ENCODE measurements around the gene SEMA3E. TPM values are rescaled to one million over a fixed set of nuclear protein-coding genes. Genes with fewer than 3 reads are reported as not detected.
A peak's percentile ranks its signal among the peaks of the same experiment; 100 is the strongest.
"Not testable (repeated sequence)": the region's sequence is repeated elsewhere in the genome, so short reads cannot be mapped to it uniquely, and the experiment has no call there.

The SEMA3E gene
- total and polyA plus RNA-seq, 2 donors, result 1.8 to 3.1 TPM

DNA sequence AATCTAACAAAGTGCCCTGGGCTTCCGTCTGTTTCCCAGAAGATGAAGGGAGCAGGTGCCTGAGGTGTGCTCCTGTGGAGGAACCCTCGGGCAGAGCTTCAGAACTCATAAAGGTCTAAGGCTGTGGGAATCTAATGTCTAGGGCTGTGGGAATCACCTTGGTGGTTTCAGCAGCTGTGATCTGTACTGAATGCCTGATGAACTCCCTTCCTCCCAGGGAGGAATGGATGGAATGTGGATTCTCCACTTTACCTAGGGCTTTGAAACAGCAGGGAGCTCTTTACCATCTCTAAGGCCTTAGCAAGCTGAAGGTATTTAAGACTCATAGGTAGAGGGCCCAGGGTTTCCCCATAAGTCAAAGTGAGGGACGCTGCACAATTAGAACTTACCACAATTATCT lies 36.0 kb upstream of the SEMA3E start:
- H3K27ac ChIP-seq (ENCODE audit: low read depth in 1 of 2, low read length in 1 of 2), result no peak overlapping the region
- WGBS, result 70% methylated on average over 3 of the region's 3 CpGs
- no peaks in the 10 kb centered on the region for H3K9me3 ChIP-seq (ENCODE audit: control insufficient read depth in 2 of 2, insufficient read depth in 1 of 2, low read length in 1 of 2)
- no peaks in the 10 kb centered on the region for H3K36me3 ChIP-seq (ENCODE audit: control insufficient read depth in 2 of 2, insufficient read depth in 2 of 2, low read length in 1 of 2)
- no peaks in the 10 kb centered on the region for H3K4me1 ChIP-seq (ENCODE audit: control insufficient read depth in 2 of 2, insufficient read depth in 2 of 2, low read length in 2 of 2)
- no peaks in the 10 kb centered on the region for H3K27me3 ChIP-seq (ENCODE audit: control insufficient read depth in 2 of 2, insufficient read depth in 1 of 2, low read length in 1 of 2)
- DNase-seq (ENCODE audit: low read depth in 6 of 9, low spot score in 9 of 9), result no peak
- H3K4me3 ChIP-seq (ENCODE audit: low read length in 2 of 2), result no peak overlapping the region

DNA sequence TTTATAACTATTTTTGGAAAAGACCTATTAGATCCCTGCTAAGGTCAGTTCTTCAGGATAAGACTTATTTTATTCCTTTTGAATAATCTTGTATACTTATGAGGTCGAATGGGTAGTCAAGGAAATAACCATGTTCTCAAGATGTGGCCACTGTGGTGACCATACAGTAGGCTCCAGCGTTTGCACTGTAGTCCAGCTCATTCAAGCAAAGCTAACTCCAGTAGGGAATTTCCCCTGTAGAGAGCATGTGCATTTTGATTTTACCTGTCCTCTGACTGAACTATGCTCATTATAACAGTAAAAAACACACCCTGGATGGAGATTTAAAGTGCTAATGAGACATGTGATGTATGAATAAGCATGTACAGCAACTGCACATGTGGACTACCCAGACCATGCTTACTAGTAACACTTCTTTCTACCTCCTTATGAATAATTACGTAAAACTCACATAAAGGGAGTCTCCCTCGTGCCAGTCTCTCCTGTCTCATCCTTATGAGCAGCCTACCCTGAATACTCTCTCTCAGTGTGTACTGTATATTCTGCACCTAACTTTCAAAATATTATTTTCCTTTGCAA lies 32.4 kb upstream of the SEMA3E start:
- 77% methylated on average over 4 of the region's 4 CpGs for WGBS
- no peak overlapping the region for H3K4me3 ChIP-seq (ENCODE audit: low read length in 2 of 2)
- no peak for DNase-seq (ENCODE audit: low read depth in 6 of 9, low spot score in 9 of 9)
- H3K36me3 ChIP-seq (ENCODE audit: control insufficient read depth in 2 of 2, insufficient read depth in 2 of 2, low read length in 1 of 2), result no peaks in the 10 kb centered on the region
- H3K27me3 ChIP-seq (ENCODE audit: control insufficient read depth in 2 of 2, insufficient read depth in 1 of 2, low read length in 1 of 2), result no peaks in the 10 kb centered on the region
- H3K27ac ChIP-seq (ENCODE audit: low read depth in 1 of 2, low read length in 1 of 2), result no peak overlapping the region
- H3K9me3 ChIP-seq (ENCODE audit: control insufficient read depth in 2 of 2, insufficient read depth in 1 of 2, low read length in 1 of 2), result no peaks in the 10 kb centered on the region
- no peaks in the 10 kb centered on the region for H3K4me1 ChIP-seq (ENCODE audit: control insufficient read depth in 2 of 2, insufficient read depth in 2 of 2, low read length in 2 of 2)

DNA sequence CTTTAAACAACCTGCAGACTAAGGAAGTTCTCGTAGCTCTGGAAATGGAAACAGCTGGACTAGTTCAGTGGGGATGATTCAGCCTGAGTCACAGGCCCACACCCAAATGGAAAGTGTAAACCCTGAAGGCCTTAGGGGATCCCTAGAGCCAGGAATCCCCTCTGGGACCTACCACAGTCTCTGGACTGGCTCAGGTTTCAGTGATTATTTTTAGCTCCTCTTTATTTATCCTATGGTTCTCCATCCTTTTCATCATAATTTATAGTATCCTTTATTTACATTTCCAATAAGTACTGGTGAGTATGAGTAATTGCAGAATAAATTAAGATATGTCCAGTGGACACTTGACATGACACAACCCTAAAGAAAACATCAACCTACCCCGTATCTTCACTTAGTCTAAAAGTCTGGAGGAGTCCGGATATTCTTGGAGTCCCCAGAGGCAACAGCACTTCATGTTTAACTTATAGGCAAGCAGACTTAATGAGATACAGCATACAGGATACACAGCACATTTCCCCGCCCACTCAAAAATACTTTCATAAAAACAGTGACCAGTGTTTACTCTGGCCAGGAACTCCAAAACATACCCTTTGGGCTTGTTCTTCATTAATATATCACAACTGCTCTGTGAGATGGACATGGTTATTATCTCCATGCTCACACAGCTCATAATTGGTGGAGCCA lies 28.4 kb upstream of the SEMA3E start:
- no peaks in the 10 kb centered on the region for H3K4me1 ChIP-seq (ENCODE audit: control insufficient read depth in 2 of 2, insufficient read depth in 2 of 2, low read length in 2 of 2)
- H3K36me3 ChIP-seq (ENCODE audit: control insufficient read depth in 2 of 2, insufficient read depth in 2 of 2, low read length in 1 of 2), result no peaks in the 10 kb centered on the region
- no peak overlapping the region for H3K4me3 ChIP-seq (ENCODE audit: low read length in 2 of 2)
- H3K27ac ChIP-seq (ENCODE audit: low read depth in 1 of 2, low read length in 1 of 2), result no peak overlapping the region
- H3K27me3 ChIP-seq (ENCODE audit: control insufficient read depth in 2 of 2, insufficient read depth in 1 of 2, low read length in 1 of 2), result no peaks in the 10 kb centered on the region
- H3K9me3 ChIP-seq (ENCODE audit: control insufficient read depth in 2 of 2, insufficient read depth in 1 of 2, low read length in 1 of 2), result no peaks in the 10 kb centered on the region
- no peak for DNase-seq (ENCODE audit: low read depth in 6 of 9, low spot score in 9 of 9)
- WGBS, result 85% methylated on average over 4 of the region's 4 CpGs

DNA sequence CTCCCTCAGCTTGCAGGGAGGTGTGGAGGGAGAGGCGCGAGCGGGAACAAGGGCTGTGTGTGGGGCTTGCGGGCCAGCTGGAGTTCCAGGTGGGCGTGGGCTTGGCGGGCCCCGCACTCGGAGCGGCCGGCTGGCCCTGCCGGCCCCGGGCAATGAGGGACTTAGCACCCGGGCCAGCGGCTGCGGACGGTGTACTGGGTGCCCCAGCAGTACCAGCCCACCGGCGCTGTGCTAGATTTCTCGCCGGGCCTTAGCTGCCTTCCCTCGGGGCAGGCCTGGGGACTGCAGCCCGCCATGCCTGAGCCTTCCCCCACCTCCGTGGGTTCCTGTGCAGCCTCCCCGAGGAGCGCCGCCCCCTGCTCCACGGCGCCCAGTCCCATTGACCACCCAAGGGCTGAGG lies 24.4 kb upstream of the SEMA3E start:
- H3K9me3 ChIP-seq (ENCODE audit: control insufficient read depth in 2 of 2, insufficient read depth in 1 of 2, low read length in 1 of 2); H3K27ac ChIP-seq (ENCODE audit: low read depth in 1 of 2, low read length in 1 of 2); H3K36me3 ChIP-seq (ENCODE audit: control insufficient read depth in 2 of 2, insufficient read depth in 2 of 2, low read length in 1 of 2); H3K27me3 ChIP-seq (ENCODE audit: control insufficient read depth in 2 of 2, insufficient read depth in 1 of 2, low read length in 1 of 2); H3K4me1 ChIP-seq (ENCODE audit: control insufficient read depth in 2 of 2, insufficient read depth in 2 of 2, low read length in 2 of 2); DNase-seq (ENCODE audit: low read depth in 6 of 9, low spot score in 9 of 9); H3K4me3 ChIP-seq (ENCODE audit: low read length in 2 of 2): not testable (repeated sequence)
- WGBS, result 98% methylated on average over 28 of the region's 28 CpGs

DNA sequence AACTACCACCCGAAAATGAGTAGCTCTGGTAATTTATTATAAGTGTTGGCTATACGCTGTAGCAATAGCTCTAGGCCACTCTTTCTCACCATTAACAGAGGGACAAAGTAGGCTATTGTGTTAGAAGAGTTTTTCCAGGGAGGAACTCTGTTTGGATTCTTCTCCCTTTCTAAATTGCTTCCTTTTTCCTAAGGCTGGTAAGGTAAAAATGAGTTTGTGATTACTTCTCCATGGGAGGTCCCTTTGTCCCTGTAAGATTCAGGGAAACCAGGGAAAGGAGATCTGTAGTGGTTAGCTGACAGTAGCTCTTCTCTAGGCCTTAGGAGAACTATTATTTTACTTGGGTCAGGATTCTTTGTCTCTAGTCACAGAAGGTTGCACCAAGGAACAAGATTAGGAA lies 23.2 kb upstream of the SEMA3E start:
- no peak overlapping the region for H3K27ac ChIP-seq (ENCODE audit: low read depth in 1 of 2, low read length in 1 of 2)
- no peaks in the 10 kb centered on the region for H3K36me3 ChIP-seq (ENCODE audit: control insufficient read depth in 2 of 2, insufficient read depth in 2 of 2, low read length in 1 of 2)
- H3K9me3 ChIP-seq (ENCODE audit: control insufficient read depth in 2 of 2, insufficient read depth in 1 of 2, low read length in 1 of 2), result no peaks in the 10 kb centered on the region
- DNase-seq (ENCODE audit: low read depth in 6 of 9, low spot score in 9 of 9), result no peak
- H3K4me1 ChIP-seq (ENCODE audit: control insufficient read depth in 2 of 2, insufficient read depth in 2 of 2, low read length in 2 of 2), result no peaks in the 10 kb centered on the region
- 94% methylated on average over 2 of the region's 2 CpGs for WGBS
- H3K4me3 ChIP-seq (ENCODE audit: low read length in 2 of 2), result no peak overlapping the region
- no peaks in the 10 kb centered on the region for H3K27me3 ChIP-seq (ENCODE audit: control insufficient read depth in 2 of 2, insufficient read depth in 1 of 2, low read length in 1 of 2)

DNA sequence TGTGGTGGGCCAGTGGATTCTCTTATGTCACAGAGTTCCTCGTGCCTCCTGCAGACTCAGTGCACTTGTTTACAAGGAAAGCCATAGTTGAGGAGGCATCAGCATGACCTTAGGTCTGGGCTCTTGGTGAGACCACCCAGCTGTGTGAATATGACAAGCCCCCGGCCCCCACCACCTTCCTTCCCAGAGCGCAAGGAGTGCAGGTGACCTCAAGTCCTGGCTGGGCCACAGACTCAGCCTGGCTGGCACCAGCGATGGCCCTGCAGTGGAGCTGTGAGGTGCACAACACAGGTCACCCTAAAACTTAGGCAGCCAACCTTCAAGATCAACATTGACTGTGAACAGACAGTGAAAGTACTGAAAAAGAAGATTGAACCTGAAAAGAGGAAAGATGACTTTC lies 14.2 kb upstream of the SEMA3E start:
- Histone ChIP-seq H3K27ac (ENCODE audit: low read depth in 1 of 2, low read length in 1 of 2) (no peak overlapping the region), H3K27me3 (ENCODE audit: control insufficient read depth in 2 of 2, insufficient read depth in 1 of 2, low read length in 1 of 2) (no peaks in the 10 kb centered on the region), H3K36me3 (ENCODE audit: control insufficient read depth in 2 of 2, insufficient read depth in 2 of 2, low read length in 1 of 2) (no peaks in the 10 kb centered on the region), H3K9me3 (ENCODE audit: control insufficient read depth in 2 of 2, insufficient read depth in 1 of 2, low read length in 1 of 2) (no peaks in the 10 kb centered on the region), H3K4me1 (ENCODE audit: control insufficient read depth in 2 of 2, insufficient read depth in 2 of 2, low read length in 2 of 2) (no peaks in the 10 kb centered on the region), H3K4me3 (ENCODE audit: low read length in 2 of 2) (no peak overlapping the region)
- WGBS, result 91% methylated on average over 4 of the region's 4 CpGs
- DNase-seq (ENCODE audit: low read depth in 6 of 9, low spot score in 9 of 9), result no peak

DNA sequence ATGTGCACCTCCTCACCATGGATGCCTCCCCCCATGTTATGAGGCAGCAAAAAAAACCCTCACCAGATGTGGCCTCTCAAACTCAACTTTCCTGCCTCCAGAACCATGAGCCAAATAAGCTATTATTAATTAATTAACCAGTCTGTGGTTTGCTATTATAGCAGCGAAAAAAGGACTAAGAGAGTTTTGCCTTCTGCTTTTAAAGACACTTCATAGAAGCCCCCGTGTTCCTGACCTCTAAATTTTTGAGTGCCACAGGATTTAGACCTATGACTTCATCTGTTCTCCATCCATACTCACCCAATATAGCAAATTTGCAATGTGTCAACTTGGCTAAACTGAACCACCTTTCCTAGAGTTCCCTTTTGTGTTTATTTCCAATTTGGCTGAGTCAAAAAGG lies 9.2 kb upstream of the SEMA3E start:
- DNase-seq (ENCODE audit: low read depth in 6 of 9, low spot score in 9 of 9), result no peak
- Histone ChIP-seq H3K4me3 (ENCODE audit: low read length in 2 of 2) (no peak overlapping the region), H3K36me3 (ENCODE audit: control insufficient read depth in 2 of 2, insufficient read depth in 2 of 2, low read length in 1 of 2) (no peaks in the 10 kb centered on the region), H3K27me3 (ENCODE audit: control insufficient read depth in 2 of 2, insufficient read depth in 1 of 2, low read length in 1 of 2) (no peaks in the 10 kb centered on the region), H3K9me3 (ENCODE audit: control insufficient read depth in 2 of 2, insufficient read depth in 1 of 2, low read length in 1 of 2) (no peaks in the 10 kb centered on the region), H3K4me1 (ENCODE audit: control insufficient read depth in 2 of 2, insufficient read depth in 2 of 2, low read length in 2 of 2) (no peaks in the 10 kb centered on the region), H3K27ac (ENCODE audit: low read depth in 1 of 2, low read length in 1 of 2) (no peak overlapping the region)
- 84% methylated on average over 2 of the region's 2 CpGs for WGBS

DNA sequence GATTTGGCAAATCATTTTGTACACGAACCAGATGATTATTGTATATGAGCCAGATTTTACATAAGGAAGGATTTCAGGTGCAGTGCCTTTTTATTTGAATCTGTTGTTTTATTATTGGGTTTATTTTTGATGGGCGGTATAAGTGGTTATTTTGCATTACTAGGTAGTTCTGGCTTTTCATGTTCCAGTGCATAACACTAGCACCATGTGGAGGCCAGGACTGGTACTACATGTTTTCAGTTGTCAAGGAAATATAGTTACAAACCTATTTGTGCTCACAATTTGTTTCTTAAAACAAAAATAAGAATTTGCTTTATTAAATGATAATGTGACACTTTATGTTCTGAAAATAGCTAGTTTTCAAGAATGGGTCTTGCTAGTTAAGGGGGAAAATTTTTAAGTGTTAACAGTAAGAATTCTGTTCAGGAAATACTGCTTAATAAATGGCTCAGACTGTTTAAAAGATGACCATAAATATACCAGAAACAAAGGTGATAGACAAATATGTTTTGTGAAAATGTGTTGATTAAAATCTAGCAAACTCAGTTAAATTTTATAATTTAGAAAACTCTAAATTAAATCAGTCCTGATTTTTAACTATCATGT lies 7.1 kb upstream of the SEMA3E start:
- H3K27ac ChIP-seq (ENCODE audit: low read depth in 1 of 2, low read length in 1 of 2), result no peak overlapping the region

DNA sequence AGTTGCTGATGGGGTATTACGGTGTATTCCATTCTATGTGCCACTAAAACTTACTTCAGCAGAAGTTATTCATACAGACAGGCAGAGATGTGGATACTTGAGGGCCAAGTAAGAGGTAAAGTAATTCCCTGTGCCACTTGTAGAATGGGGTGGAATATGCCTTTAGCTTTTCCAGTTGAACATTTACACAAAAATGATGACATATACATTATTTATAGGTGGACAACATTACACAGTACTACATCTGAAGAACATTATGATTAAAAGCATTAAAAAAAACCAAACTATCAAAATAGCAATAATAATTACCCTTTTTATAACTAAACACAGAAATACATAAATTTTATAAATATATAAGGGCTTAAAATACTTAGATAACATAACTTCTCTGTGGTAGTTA lies 3.5 kb upstream of the SEMA3E start:
- peaks cover 0 to 9% of the 10 kb centered on the region in 2 donors for H3K27me3 ChIP-seq (ENCODE audit: control insufficient read depth in 2 of 2, insufficient read depth in 1 of 2, low read length in 1 of 2)
- no peaks in the 10 kb centered on the region for H3K9me3 ChIP-seq (ENCODE audit: control insufficient read depth in 2 of 2, insufficient read depth in 1 of 2, low read length in 1 of 2)
- no peak for DNase-seq (ENCODE audit: low read depth in 6 of 9, low spot score in 9 of 9)
- no peaks in the 10 kb centered on the region for H3K36me3 ChIP-seq (ENCODE audit: control insufficient read depth in 2 of 2, insufficient read depth in 2 of 2, low read length in 1 of 2)
- H3K4me1 ChIP-seq (ENCODE audit: control insufficient read depth in 2 of 2, insufficient read depth in 2 of 2, low read length in 2 of 2), result no peaks in the 10 kb centered on the region
- H3K27ac ChIP-seq (ENCODE audit: low read depth in 1 of 2, low read length in 1 of 2), result no peak overlapping the region
- H3K4me3 ChIP-seq (ENCODE audit: low read length in 2 of 2), result no peak overlapping the region
- WGBS, result 90% methylated on average over 1 of the region's 1 CpG

More for the DNA sequence above, 7.1 kb upstream of the SEMA3E start:
- Histone ChIP-seq H3K36me3 (ENCODE audit: control insufficient read depth in 2 of 2, insufficient read depth in 2 of 2, low read length in 1 of 2) (no peaks in the 10 kb centered on the region), H3K27me3 (ENCODE audit: control insufficient read depth in 2 of 2, insufficient read depth in 1 of 2, low read length in 1 of 2) (no peaks in the 10 kb centered on the region), H3K4me1 (ENCODE audit: control insufficient read depth in 2 of 2, insufficient read depth in 2 of 2, low read length in 2 of 2) (no peaks in the 10 kb centered on the region), H3K9me3 (ENCODE audit: control insufficient read depth in 2 of 2, insufficient read depth in 1 of 2, low read length in 1 of 2) (no peaks in the 10 kb centered on the region), H3K4me3 (ENCODE audit: low read length in 2 of 2) (no peak overlapping the region)
- DNase-seq (ENCODE audit: low read depth in 6 of 9, low spot score in 9 of 9), result peak in 2 of 9 donors; percentile 1
- WGBS, result 22% methylated on average over 2 of the region's 2 CpGs

Measured in thymus (tissue), 11 donors.